DND-41 (cell line): ENCODE measurements around the gene ALDH2.
"Not testable (repeated sequence)": the region's sequence is repeated elsewhere in the genome, so short reads cannot be mapped to it uniquely, and the experiment has no call there.

ENCODE experiments used
- CTCF ChIP-seq: IDR thresholded peaks from 2 replicates; pipeline ENCODE4 v1.5.1; 2012; ENCODE audit warnings: borderline replicate concordance, low read length, moderate library complexity, mild to moderate bottlenecking; ENCODE audit not compliant: poor library complexity, severe bottlenecking; ENCODE audit errors: extremely low read depth
- EZH2 ChIP-seq: IDR thresholded peaks from 3 replicates; pipeline ENCODE4 v1.6.1; 2012; ENCODE audit warnings: borderline replicate concordance, low read depth, mild to moderate bottlenecking, moderate library complexity, low read length, inconsistent platforms; ENCODE audit not compliant: severe bottlenecking

GRCh38 chr12:111816898-111817297 lies 50.2 kb downstream of the ALDH2 start:
- TF ChIP-seq EZH2, CTCF: not testable (repeated sequence)
